Hepatocyte (in vitro differentiated cells): ENCODE results near the gene REELD1. TPM values are rescaled to one million over a fixed set of nuclear protein-coding genes. Genes with fewer than 3 reads are reported as not detected.

Experiments used
- DNase-seq: peaks from one replicate; pipeline ENCODE4 v3.0.0-alpha.2; 2016; ENCODE audit warnings: low spot score
- H2AFZ ChIP-seq: fragments of 200-600 bp; sonication (generic); 2 replicates; pipeline ENCODE4 v1.6.0; 2016; ENCODE audit warnings: antibody characterized with exemption, mild to moderate bottlenecking
- H3K27ac ChIP-seq: fragments of 200-600 bp; sonication (generic); 2 replicates; pipeline ENCODE4 v1.5.1; 2016; ENCODE audit warnings: mild to moderate bottlenecking
- H3K27me3 ChIP-seq: fragments of 200-600 bp; sonication (generic); 2 replicates; pipeline ENCODE4 v1.6.1; 2016
- H3K36me3 ChIP-seq: fragments of 200-600 bp; sonication (generic); replicated peaks from 2 replicates; pipeline ENCODE4 v1.5.1; 2016; ENCODE audit warnings: low read depth; ENCODE audit not compliant: insufficient read depth
- H3K4me1 ChIP-seq: fragments of 200-600 bp; sonication (generic); 2 replicates; pipeline ENCODE4 v1.5.1; 2016; ENCODE audit warnings: mild to moderate bottlenecking, moderate library complexity; ENCODE audit not compliant: insufficient read depth
- H3K4me2 ChIP-seq: fragments of 200-600 bp; sonication (generic); 2 replicates; pipeline ENCODE4 v1.6.0; 2016
- H3K4me3 ChIP-seq: fragments of 200-600 bp; sonication (generic); 2 replicates; pipeline ENCODE4 v1.5.1; 2016; ENCODE audit warnings: mild to moderate bottlenecking
- H3K79me2 ChIP-seq: fragments of 200-600 bp; sonication (generic); 2 replicates; pipeline ENCODE4 v1.6.0; 2017; ENCODE audit warnings: mild to moderate bottlenecking
- H3K9me2 ChIP-seq: fragments of 200-600 bp; sonication (generic); replicated peaks from 2 replicates; pipeline ENCODE4 v1.6.0; 2017; ENCODE audit warnings: mild to moderate bottlenecking; ENCODE audit not compliant: insufficient read depth
- H3K9me3 ChIP-seq: fragments of 200-600 bp; sonication (generic); 2 replicates; pipeline ENCODE4 v1.5.1; 2016; ENCODE audit warnings: low read depth, mild to moderate bottlenecking
- H4K20me1 ChIP-seq: fragments of 200-600 bp; sonication (generic); 2 replicates; pipeline ENCODE4 v1.6.0; 2016; ENCODE audit warnings: mild to moderate bottlenecking; ENCODE audit not compliant: insufficient read depth, poor library complexity, severe bottlenecking
- EZH2 ChIP-seq: fragments of 200-600 bp; sonication (generic); IDR thresholded peaks from 2 replicates; pipeline ENCODE4 v1.6.1; 2016; ENCODE audit warnings: antibody characterized with exemption, mild to moderate bottlenecking, borderline replicate concordance
- EZH2phosphoT487 ChIP-seq: fragments of 200-600 bp; sonication (generic); IDR thresholded peaks from one replicate; pipeline ENCODE4 v1.6.1; 2018; ENCODE audit warnings: antibody characterized with exemption, mild to moderate bottlenecking, low read depth, moderate library complexity; ENCODE audit not compliant: unreplicated experiment, severe bottlenecking
- WGBS: methylation state at CpG from one replicate; pipeline ENCODE4 v1.1.6; 2016; ENCODE audit warnings: low lambda C conversion rate; ENCODE audit errors: missing lambda C conversion rate; 5-methylcytosine and 5-hydroxymethylcytosine counted together
- polyA plus RNA-seq: library from polyadenylated mRNA; unstranded; fragments of >200 nt; fragmentation: Nextera tagmentation; extraction: Ambion mirVana; gene quantifications from 2 replicates; pipeline ENCODE4 v1.2.1, GENCODE V29; 2016
- total RNA-seq: library from RNA; depleted of rRNA; stranded (reverse); fragments of >200 nt; gene quantifications from 2 replicates; pipeline ENCODE4 v1.2.3, GENCODE V29; 2014
- TF ChIP-seq, protein P1 (sequence below): fragments of 200-600 bp; sonication (generic); IDR thresholded peaks from 2 replicates; pipeline ENCODE4 v1.5.1; 2016; ENCODE audit warnings: antibody characterized with exemption, mild to moderate bottlenecking; ENCODE audit not compliant: poor library complexity

The REELD1 gene
- total and polyA plus RNA-seq, 2 experiments from 2014 or later = not detected

DNA sequence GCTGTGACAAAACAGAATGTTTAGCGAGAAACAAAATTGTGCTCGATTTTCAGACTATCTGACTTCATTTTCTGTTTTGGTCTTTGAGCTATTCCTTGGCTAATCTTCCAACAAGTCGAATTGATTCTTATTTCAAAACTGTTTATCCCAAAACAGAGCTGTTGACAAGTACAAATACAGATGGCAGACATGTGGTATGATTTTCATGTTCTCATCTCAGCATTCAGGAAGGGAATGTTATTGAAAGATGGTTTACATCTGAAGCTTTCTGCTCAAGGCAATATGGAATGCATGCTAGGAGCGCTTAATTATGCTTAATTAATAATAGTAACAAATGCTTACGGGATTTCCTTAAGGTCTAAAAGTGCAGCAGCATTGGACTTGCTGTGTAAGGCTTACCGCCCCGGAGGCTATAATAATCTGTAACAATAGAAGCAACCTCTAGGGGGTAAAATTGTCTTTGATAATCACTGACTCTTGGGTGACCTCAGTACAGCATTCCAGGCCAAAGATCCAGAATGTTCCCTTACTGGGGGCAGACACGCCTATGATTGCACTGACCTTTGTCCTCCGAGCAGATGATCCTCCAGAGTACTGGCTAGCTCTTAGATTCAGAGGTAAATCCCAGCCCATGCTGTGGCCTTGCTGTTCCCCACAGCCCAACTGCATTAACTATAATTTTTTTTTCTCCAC, 22.4 kb upstream of the REELD1 start:
- 73% methylated on average over 9 of the region's 9 CpGs for whole genome bisulfite sequencing
- H3K4me1 ChIP-seq = no peaks in the 10 kb centered on the region
- H2AFZ ChIP-seq = no peak overlapping the region
- no peaks in the 10 kb centered on the region for H3K27me3 ChIP-seq
- TF ChIP-seq, protein P1, sequence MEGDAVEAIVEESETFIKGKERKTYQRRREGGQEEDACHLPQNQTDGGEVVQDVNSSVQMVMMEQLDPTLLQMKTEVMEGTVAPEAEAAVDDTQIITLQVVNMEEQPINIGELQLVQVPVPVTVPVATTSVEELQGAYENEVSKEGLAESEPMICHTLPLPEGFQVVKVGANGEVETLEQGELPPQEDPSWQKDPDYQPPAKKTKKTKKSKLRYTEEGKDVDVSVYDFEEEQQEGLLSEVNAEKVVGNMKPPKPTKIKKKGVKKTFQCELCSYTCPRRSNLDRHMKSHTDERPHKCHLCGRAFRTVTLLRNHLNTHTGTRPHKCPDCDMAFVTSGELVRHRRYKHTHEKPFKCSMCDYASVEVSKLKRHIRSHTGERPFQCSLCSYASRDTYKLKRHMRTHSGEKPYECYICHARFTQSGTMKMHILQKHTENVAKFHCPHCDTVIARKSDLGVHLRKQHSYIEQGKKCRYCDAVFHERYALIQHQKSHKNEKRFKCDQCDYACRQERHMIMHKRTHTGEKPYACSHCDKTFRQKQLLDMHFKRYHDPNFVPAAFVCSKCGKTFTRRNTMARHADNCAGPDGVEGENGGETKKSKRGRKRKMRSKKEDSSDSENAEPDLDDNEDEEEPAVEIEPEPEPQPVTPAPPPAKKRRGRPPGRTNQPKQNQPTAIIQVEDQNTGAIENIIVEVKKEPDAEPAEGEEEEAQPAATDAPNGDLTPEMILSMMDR = no peak
- TF ChIP-seq EZH2 (no peak), EZH2phosphoT487 (no peak)
- no peaks in the 10 kb centered on the region for H3K9me3 ChIP-seq
- peak overlapping the region; percentile 73 for H3K27ac ChIP-seq
- no peak overlapping the region for H3K4me2 ChIP-seq
- DNase-seq = peak; percentile 47
- H3K79me2 ChIP-seq = no peaks in the 10 kb centered on the region
- H3K36me3 ChIP-seq = no peaks in the 10 kb centered on the region
- H4K20me1 ChIP-seq = no peaks in the 10 kb centered on the region
- no peaks in the 10 kb centered on the region for H3K9me2 ChIP-seq
- H3K4me3 ChIP-seq = no peak overlapping the region

DNA sequence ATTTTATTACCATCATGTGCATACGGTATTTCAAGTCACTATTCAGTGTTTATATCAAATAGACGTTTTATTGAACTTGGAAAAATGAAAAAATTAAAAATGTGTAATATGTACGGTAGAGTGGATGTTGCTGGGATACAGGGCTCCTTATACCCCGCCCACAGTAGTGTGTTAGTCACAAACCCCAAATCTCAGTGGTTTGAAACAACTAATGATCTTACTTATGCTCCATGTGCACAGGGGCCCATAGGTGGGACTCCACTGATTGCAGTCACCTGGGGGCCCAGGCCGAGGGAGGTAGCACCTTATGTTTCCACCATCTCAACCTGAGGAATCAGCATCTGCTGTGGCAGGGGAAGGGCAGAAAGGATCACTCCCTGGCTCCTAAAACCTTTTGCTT, 20.7 kb upstream of the REELD1 start:
- Histone ChIP-seq H3K4me2 (no peak overlapping the region), H2AFZ (no peak overlapping the region), H3K27me3 (no peaks in the 10 kb centered on the region), H4K20me1 (no peaks in the 10 kb centered on the region), H3K36me3 (no peaks in the 10 kb centered on the region), H3K9me2 (no peaks in the 10 kb centered on the region), H3K79me2 (no peaks in the 10 kb centered on the region), H3K9me3 (no peaks in the 10 kb centered on the region), H3K4me1 (no peaks in the 10 kb centered on the region), H3K27ac (no peak overlapping the region), H3K4me3 (no peak overlapping the region)
- 83% methylated on average over 5 of the region's 5 CpGs for WGBS
- TF ChIP-seq, protein P1 = no peak
- TF ChIP-seq EZH2 = no peak
- DNase-seq = no peak

GRCh38 chr4:146194212-146194611, 20.1 kb upstream of the REELD1 start:
- Histone ChIP-seq H3K9me3 (no peaks in the 10 kb centered on the region), H4K20me1 (no peaks in the 10 kb centered on the region), H3K36me3 (no peaks in the 10 kb centered on the region), H3K27me3 (no peaks in the 10 kb centered on the region), H2AFZ (no peak overlapping the region), H3K4me3 (no peak overlapping the region), H3K27ac (no peak overlapping the region), H3K4me1 (no peaks in the 10 kb centered on the region), H3K4me2 (no peak overlapping the region), H3K79me2 (no peaks in the 10 kb centered on the region), H3K9me2 (no peaks in the 10 kb centered on the region)
- TF ChIP-seq EZH2 (no peak), EZH2phosphoT487 (no peak)
- TF ChIP-seq, protein P1 = no peak
- no peak for DNase-seq
